Glutamatergic neuron (in vitro differentiated cells): ENCODE data around the gene MTA3. TPM values are rescaled to one million over a fixed set of nuclear protein-coding genes. Genes with fewer than 3 reads are reported as not detected.
"Not testable (repeated sequence)": the region's sequence is repeated elsewhere in the genome, so short reads cannot be mapped to it uniquely, and the experiment has no call there.

Experiments used
- DNase-seq: peaks from one replicate; pipeline ENCODE4 v3.0.0; 2022
- H3K27ac Mint-ChIP-seq: one replicate; pipeline ENCODE4 v1.8.0; 2020; ENCODE audit warnings: mild to moderate bottlenecking, mixed read lengths, inconsistent platforms; ENCODE audit not compliant: unreplicated experiment
- H3K27me3 Mint-ChIP-seq: one replicate; pipeline ENCODE4 v1.8.0; 2020; ENCODE audit warnings: mild to moderate bottlenecking, moderate library complexity, mixed read lengths, inconsistent platforms; ENCODE audit not compliant: unreplicated experiment
- H3K36me3 Mint-ChIP-seq: one replicate; pipeline ENCODE4 v1.8.0; 2020; ENCODE audit warnings: mild to moderate bottlenecking, mixed read lengths, inconsistent platforms; ENCODE audit not compliant: unreplicated experiment
- H3K4me1 Mint-ChIP-seq: one replicate; pipeline ENCODE4 v1.8.0; 2020; ENCODE audit warnings: mild to moderate bottlenecking, low read depth, mixed read lengths, inconsistent platforms; ENCODE audit not compliant: unreplicated experiment
- H3K4me3 Mint-ChIP-seq: one replicate; pipeline ENCODE4 v1.8.0; 2020; ENCODE audit warnings: mild to moderate bottlenecking, mixed read lengths, inconsistent platforms; ENCODE audit not compliant: unreplicated experiment
- H3K9me3 Mint-ChIP-seq: one replicate; pipeline ENCODE4 v1.8.0; 2020; ENCODE audit warnings: mild to moderate bottlenecking, moderate library complexity, mixed read lengths, inconsistent platforms; ENCODE audit not compliant: unreplicated experiment
- CTCF ChIP-seq: fragments of 200-600 bp; sonication (generic); IDR thresholded peaks from one replicate; pipeline ENCODE4 v1.5.0; 2021; ENCODE audit not compliant: partially characterized antibody, unreplicated experiment
- total RNA-seq: library from RNA; stranded (reverse); fragmentation: NEBNext Ultra II Directional; extraction: Animal tissue kit (Norgen Biotek cat#: 25700); gene quantifications from one replicate; pipeline ENCODE4 v1.2.1, GENCODE V29; 2021; ENCODE audit not compliant: unreplicated experiment

The MTA3 gene
- total RNA-seq, 1 donor from 2014 or later: 64.1 TPM

GRCh38 chr2:42622943-42623676, 54.7 kb downstream of the MTA3 start:
- Mint-ChIP-seq H3K36me3 (peaks cover 10% of the 10 kb centered on the region), H3K27ac (no peak overlapping the region), H3K9me3 (no peaks in the 10 kb centered on the region), H3K4me1 (no peaks in the 10 kb centered on the region), H3K4me3 (no peak overlapping the region), H3K27me3 (no peaks in the 10 kb centered on the region)
- TF ChIP-seq CTCF: no peak
- DNase-seq: no peak

- DNase-seq: no peak
- peaks cover 10% of the 10 kb centered on the region for H3K36me3 Mint-ChIP-seq
- H3K4me1 Mint-ChIP-seq: no peaks in the 10 kb centered on the region
- no peak for TF ChIP-seq CTCF
- no peaks in the 10 kb centered on the region for H3K9me3 Mint-ChIP-seq
- no peak overlapping the region for H3K4me3 Mint-ChIP-seq
- H3K27ac Mint-ChIP-seq: no peak overlapping the region
- H3K27me3 Mint-ChIP-seq: no peaks in the 10 kb centered on the region
These were observed 55.6 kb downstream of the MTA3 start for GRCh38 chr2:42624047-42624446.

GRCh38 chr2:42628024-42628423, 59.6 kb downstream of the MTA3 start:
- not testable (repeated sequence) for H3K4me3 Mint-ChIP-seq, H3K27me3 Mint-ChIP-seq, H3K9me3 Mint-ChIP-seq, H3K4me1 Mint-ChIP-seq, H3K27ac Mint-ChIP-seq, H3K36me3 Mint-ChIP-seq, DNase-seq

- no peak overlapping the region for H3K4me3 Mint-ChIP-seq
- H3K9me3 Mint-ChIP-seq: no peaks in the 10 kb centered on the region
- DNase-seq: no peak
- H3K27me3 Mint-ChIP-seq: peaks cover 3% of the 10 kb centered on the region
- H3K4me1 Mint-ChIP-seq: peaks cover 4% of the 10 kb centered on the region
- no peak overlapping the region for H3K27ac Mint-ChIP-seq
- no peak for TF ChIP-seq CTCF
- H3K36me3 Mint-ChIP-seq: no peaks in the 10 kb centered on the region
These were observed 68.5 kb downstream of the MTA3 start for GRCh38 chr2:42636934-42637333.

GRCh38 chr2:42638080-42638784, 69.8 kb downstream of the MTA3 start:
- no peak for TF ChIP-seq CTCF
- peaks cover 4% of the 10 kb centered on the region for H3K4me1 Mint-ChIP-seq
- H3K9me3 Mint-ChIP-seq: no peaks in the 10 kb centered on the region
- H3K27ac Mint-ChIP-seq: peak overlapping the region; percentile 64
- H3K27me3 Mint-ChIP-seq: peaks cover 3% of the 10 kb centered on the region
- H3K36me3 Mint-ChIP-seq: no peaks in the 10 kb centered on the region
- DNase-seq: no peak
- no peak overlapping the region for H3K4me3 Mint-ChIP-seq
